Liver (tissue), 9 donors: ENCODE measurements around the gene PDE6B. TPM values are rescaled to one million over a fixed set of nuclear protein-coding genes. Genes with fewer than 3 reads are reported as not detected.

Experiments used
- DNase-seq: peaks from one replicate; pipeline ENCODE4 v3.0.0-alpha.2; 2017; ENCODE audit warnings: low spot score
- H3K27ac ChIP-seq, 2 donors: one replicate each; pipeline ENCODE4 v1.7.0; 2013; ENCODE audit warnings: inconsistent platforms in 2 of 2, low read length in 2 of 2, control low read depth in 1 of 2, low read depth in 1 of 2, mild to moderate bottlenecking in 1 of 2
- H3K27me3 ChIP-seq, 4 donors: one replicate each; pipeline versions ENCODE4 v1.6.1 to v1.7.0; 2013; ENCODE audit warnings: low read length in 3 of 4, inconsistent platforms in 1 of 4, mild to moderate bottlenecking in 1 of 4, moderate library complexity in 1 of 4; ENCODE audit not compliant: control insufficient read depth in 4 of 4, insufficient read depth in 4 of 4
- H3K36me3 ChIP-seq, 4 donors: one replicate each; pipeline versions ENCODE4 v1.6.1 to v1.7.0; 2013; ENCODE audit warnings: low read length in 3 of 4, mild to moderate bottlenecking in 3 of 4, low read depth in 1 of 4, moderate library complexity in 1 of 4; ENCODE audit not compliant: control insufficient read depth in 4 of 4, insufficient read depth in 3 of 4
- H3K4me1 ChIP-seq, 4 donors: one replicate each; pipeline versions ENCODE4 v1.6.1 to v1.7.0; 2013; ENCODE audit warnings: low read length in 3 of 4, mild to moderate bottlenecking in 3 of 4, moderate library complexity in 1 of 4; ENCODE audit not compliant: control insufficient read depth in 4 of 4, insufficient read depth in 4 of 4
- H3K4me3 ChIP-seq, 3 donors: one replicate each; pipeline versions ENCODE4 v1.6.1 to v1.7.0; 2013; ENCODE audit warnings: low read length in 3 of 3, control low read depth in 1 of 3, low read depth in 1 of 3, mild to moderate bottlenecking in 1 of 3
- H3K9ac ChIP-seq, 2 donors: one replicate each; pipeline ENCODE4 v1.7.0; 2013; ENCODE audit warnings: low read length in 2 of 2, mild to moderate bottlenecking in 2 of 2, moderate library complexity in 2 of 2, control low read depth in 1 of 2, low read depth in 1 of 2
- H3K9me3 ChIP-seq, 4 donors: one replicate each; pipeline versions ENCODE4 v1.6.1 to v1.7.0; 2013; ENCODE audit warnings: low read length in 3 of 4; ENCODE audit not compliant: control insufficient read depth in 4 of 4
- CTCF ChIP-seq: fragments of 150-350 bp; IDR thresholded peaks from 2 replicates; pipeline ENCODE4 v1.5.1; 2017; ENCODE audit warnings: improper control_type of control experiment, low read depth, low read length; ENCODE audit not compliant: missing input control
- EGR1 ChIP-seq, 2 donors: IDR thresholded peaks; 2 replicates each; pipeline ENCODE4 v1.6.1; 2016 to 2018; ENCODE audit warnings: antibody characterized with exemption in 2 of 2, low read depth in 2 of 2
- FOXA1 ChIP-seq: IDR thresholded peaks from 2 replicates; pipeline ENCODE4 v1.6.1; 2016; ENCODE audit warnings: antibody characterized with exemption
- GABPA ChIP-seq, 2 donors: IDR thresholded peaks in 1 of 2; conservative IDR thresholded peaks in 1 of 2; 2 replicates each; pipeline ENCODE4 v1.6.1; 2016; ENCODE audit warnings: antibody characterized with exemption in 2 of 2, mild to moderate bottlenecking in 1 of 2, moderate library complexity in 1 of 2
- HNF4A ChIP-seq, 2 donors: conservative IDR thresholded peaks; 2 replicates each; pipeline ENCODE4 v1.6.1; 2016; ENCODE audit warnings: antibody characterized with exemption in 2 of 2, mild to moderate bottlenecking in 2 of 2
- HNF4G ChIP-seq: IDR thresholded peaks from 2 replicates; pipeline ENCODE4 v1.6.1; 2016; ENCODE audit warnings: antibody characterized with exemption
- JUND ChIP-seq, 2 donors: IDR thresholded peaks; 2 replicates each; pipeline ENCODE4 v1.6.1; 2016; ENCODE audit warnings: antibody characterized with exemption in 2 of 2
- NR2F2 ChIP-seq: IDR thresholded peaks from 2 replicates; pipeline ENCODE4 v1.6.1; 2016; ENCODE audit warnings: antibody characterized with exemption
- RAD21 ChIP-seq, 2 donors: IDR thresholded peaks; 2 replicates each; pipeline ENCODE4 v1.6.1; 2016; ENCODE audit warnings: antibody characterized with exemption in 2 of 2, mild to moderate bottlenecking in 2 of 2
- REST ChIP-seq: IDR thresholded peaks from 2 replicates; pipeline ENCODE4 v1.6.1; 2016; ENCODE audit warnings: antibody characterized with exemption, mild to moderate bottlenecking
- RXRA ChIP-seq, 2 donors: IDR thresholded peaks; 2 replicates each; pipeline ENCODE4 v1.6.1; 2017 to 2018; ENCODE audit warnings: antibody characterized with exemption in 2 of 2, mild to moderate bottlenecking in 1 of 2
- SP1 ChIP-seq: IDR thresholded peaks from 2 replicates; pipeline ENCODE4 v1.6.1; 2018; ENCODE audit warnings: antibody characterized with exemption, mild to moderate bottlenecking
- TAF1 ChIP-seq: conservative IDR thresholded peaks from 2 replicates; pipeline ENCODE4 v1.6.1; 2016; ENCODE audit warnings: antibody characterized with exemption, mild to moderate bottlenecking
- YY1 ChIP-seq: IDR thresholded peaks from 2 replicates; pipeline ENCODE4 v1.6.1; 2016; ENCODE audit warnings: antibody characterized with exemption, mild to moderate bottlenecking
- WGBS: extraction: QIAGEN DNeasy Blood & Tissue Kit; methylation state at CpG from one replicate; pipeline ENCODE4 v1.1.7; 2013; 5-methylcytosine and 5-hydroxymethylcytosine counted together
- polyA plus RNA-seq, 2 donors: library from polyadenylated mRNA; stranded (reverse) in 1 of 2; unstranded in 1 of 2; fragments of 200-250 nt in 1 of 2; fragments of >200 nt in 1 of 2; fragmentation: Nextera tagmentation in 1 of 2; extraction: Ambion mirVana in 1 of 2; gene quantifications; one replicate each; pipeline versions ENCODE4 v1.2.1 to v1.2.3, GENCODE V29; 2013 to 2015
- total RNA-seq, 2 donors: library from RNA; depleted of rRNA; stranded (reverse); fragments of >200 nt; gene quantifications; one replicate each; pipeline ENCODE4 v1.2.3, GENCODE V29; 2014
- TF ChIP-seq, protein P1 (sequence below): IDR thresholded peaks from 2 replicates; pipeline ENCODE4 v1.6.1; 2016; ENCODE audit warnings: antibody characterized with exemption
- donor health status: healthy.
- donor health status: healthy.
- donor health status: healthy.
- donor health status: healthy.
- donor health status: healthy.

Gene PDE6B
- total and polyA plus RNA-seq, 4 donors: 0.28 to 7.3 (median 0.49) TPM

GRCh38 chr4:699816-700580, 74.6 kb downstream of the PDE6B start:
- WGBS: 89% methylated on average over 27 of the region's 27 CpGs
- H3K4me1 ChIP-seq: peaks cover 0 to 7% (median 2%) of the 10 kb centered on the region in 4 donors
- no peak for DNase-seq
- no peaks in the 10 kb centered on the region for H3K27me3 ChIP-seq
- no peak overlapping the region for H3K27ac ChIP-seq
- H3K9ac ChIP-seq: no peak overlapping the region
- TF ChIP-seq CTCF (no peak), RAD21 (IDR thresholded peaks at IDR 0.05) (no peak), SP1 (no peak), TAF1 (no peak), EGR1 (IDR thresholded peaks at IDR 0.05; ENCODE audit: low read depth in 2 of 2) (no peak), NR2F2 (no peak), HNF4G (no peak)
- H3K9me3 ChIP-seq: no peaks in the 10 kb centered on the region
- no peak overlapping the region for H3K4me3 ChIP-seq
- no peaks in the 10 kb centered on the region for H3K36me3 ChIP-seq

DNA sequence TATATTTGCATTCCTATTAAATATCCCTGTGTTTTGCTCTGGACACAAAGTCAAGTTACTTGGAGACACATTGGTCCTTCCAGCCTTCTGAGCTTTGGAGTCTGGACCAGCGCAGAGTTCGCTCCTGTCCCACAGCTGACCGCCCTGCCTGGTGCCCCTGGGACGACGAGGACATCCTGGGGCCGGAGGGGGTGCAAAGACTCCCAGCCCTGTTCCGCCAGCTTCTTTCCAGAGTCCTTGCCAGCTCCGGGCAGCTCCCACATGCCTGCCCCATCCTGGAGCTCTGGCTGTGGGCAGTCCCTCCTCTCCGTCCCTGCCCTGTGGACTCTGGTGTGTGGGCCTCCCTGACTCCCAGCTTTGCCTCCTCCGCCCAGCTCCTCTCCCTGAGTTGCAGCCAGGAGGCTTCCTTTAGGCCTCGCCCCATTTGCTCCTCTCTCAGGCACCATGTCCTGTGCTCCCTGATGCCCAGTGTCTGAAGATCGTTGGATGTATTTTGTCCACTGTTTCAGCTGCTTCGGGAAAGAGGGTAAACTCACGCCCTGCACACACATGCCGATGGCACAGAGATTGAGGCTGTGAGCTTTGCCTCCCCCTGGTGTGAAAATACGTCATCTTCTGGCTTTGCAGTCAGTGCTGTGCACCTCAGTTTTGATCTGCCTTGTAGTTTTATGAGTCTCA, 75.4 kb downstream of the PDE6B start:
- H3K4me3 ChIP-seq: no peak overlapping the region
- peaks cover 0 to 11% (median 6%) of the 10 kb centered on the region in 4 donors for H3K4me1 ChIP-seq
- DNase-seq: no peak
- H3K9me3 ChIP-seq: no peaks in the 10 kb centered on the region
- H3K36me3 ChIP-seq: no peaks in the 10 kb centered on the region
- WGBS: 78% methylated on average over 16 of the region's 16 CpGs
- TF ChIP-seq RXRA (IDR thresholded peaks at IDR 0.05) (no peak), HNF4G (no peak), SP1 (no peak), YY1 (no peak), HNF4A (conservative IDR thresholded peaks at IDR 0.05) (no peak)
- TF ChIP-seq, protein P1, sequence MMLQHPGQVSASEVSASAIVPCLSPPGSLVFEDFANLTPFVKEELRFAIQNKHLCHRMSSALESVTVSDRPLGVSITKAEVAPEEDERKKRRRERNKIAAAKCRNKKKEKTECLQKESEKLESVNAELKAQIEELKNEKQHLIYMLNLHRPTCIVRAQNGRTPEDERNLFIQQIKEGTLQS: no peak
- no peak overlapping the region for H3K27ac ChIP-seq
- H3K9ac ChIP-seq: no peak overlapping the region
- H3K27me3 ChIP-seq: no peaks in the 10 kb centered on the region

DNA sequence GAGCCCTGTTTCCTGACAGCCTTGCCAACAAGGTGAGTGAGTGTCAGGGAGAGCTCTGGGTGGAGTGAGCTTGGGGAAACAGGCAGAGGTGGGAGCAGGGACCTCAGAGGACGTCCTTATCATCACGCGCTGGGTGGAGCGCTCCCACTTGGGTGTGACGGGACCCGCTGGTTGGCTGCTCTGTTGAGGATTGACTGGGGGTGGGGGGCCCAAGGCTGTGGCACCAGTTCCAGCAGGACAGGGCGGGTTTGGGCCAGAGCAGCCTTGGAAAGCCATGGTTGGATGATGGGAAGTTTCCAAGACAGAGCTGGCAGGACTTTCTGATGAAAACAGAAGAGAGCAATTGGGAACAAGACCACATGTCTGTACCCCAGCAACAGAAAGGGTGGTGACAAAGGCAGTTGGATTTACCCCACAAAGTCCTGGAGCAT, 77.3 kb downstream of the PDE6B start:
- TF ChIP-seq REST (no peak), TAF1 (no peak), NR2F2 (no peak), GABPA (IDR thresholded peaks at IDR 0.05 in 1 of 2, conservative IDR thresholded peaks at IDR 0.05 in 1 of 2) (no peak), JUND (IDR thresholded peaks at IDR 0.05) (no peak), YY1 (no peak), CTCF (no peak), HNF4G (no peak), FOXA1 (no peak)
- TF ChIP-seq, protein P1: no peak
- no peak overlapping the region for H3K9ac ChIP-seq
- no peaks in the 10 kb centered on the region for H3K27me3 ChIP-seq
- no peaks in the 10 kb centered on the region for H3K36me3 ChIP-seq
- DNase-seq: peak; percentile 72
- H3K9me3 ChIP-seq: no peaks in the 10 kb centered on the region
- 81% methylated on average over 7 of the region's 7 CpGs for WGBS
- H3K4me3 ChIP-seq: no peak overlapping the region
- H3K27ac ChIP-seq: no peak overlapping the region
- peaks cover 6 to 20% (median 12%) of the 10 kb centered on the region in 4 donors for H3K4me1 ChIP-seq
